PC-9 (cell line): ENCODE data around the gene TOM1L2. TPM values are rescaled to one million over a fixed set of nuclear protein-coding genes. Genes with fewer than 3 reads are reported as not detected.
"Not testable (repeated sequence)": the region's sequence is repeated elsewhere in the genome, so short reads cannot be mapped to it uniquely, and the experiment has no call there.

Experiments used
- BruUV-seq: library from RNA; stranded (reverse); fragments of 400-500 nt; replicated peaks from 2 replicates; lab custom pipeline; 2021; lab: Mats Ljungman, UMichigan
- CTCF ChIA-PET: fragments of 300-600 bp; sonication (Branson Sonifier 250); formaldehyde crosslinking; loops from one replicate; lab custom pipeline; 2022; ENCODE audit warnings: antibody characterized with exemption; lab: Charles Lee
- POLR2A ChIA-PET: fragments of 300-600 bp; sonication (Branson Sonifier 250); formaldehyde crosslinking; loops from one replicate; lab custom pipeline; 2022; ENCODE audit warnings: antibody characterized with exemption; ENCODE audit not compliant: unreplicated experiment; lab: Charles Lee
- DNase-seq, 2 experiments: peaks; one replicate each; pipeline versions ENCODE4 v3.0.0 to v3.0.0-alpha.2; 2015 to 2022; ENCODE audit warnings: mixed read lengths in 1 of 2
- H2AFZ ChIP-seq: fragments of 200-600 bp; sonication (generic); 2 replicates; pipeline ENCODE4 v1.8.1; 2017; ENCODE audit warnings: antibody characterized with exemption
- H3F3A ChIP-seq: fragments of 200-600 bp; sonication (generic); 2 replicates; pipeline ENCODE4 v1.8.1; 2017; ENCODE audit warnings: antibody characterized with exemption, mild to moderate bottlenecking, low read depth; ENCODE audit not compliant: insufficient read depth
- H3K27ac ChIP-seq: fragments of 200-600 bp; sonication (generic); 2 replicates; pipeline ENCODE4 v1.6.1; 2016; ENCODE audit warnings: mixed run types
- H3K27me3 ChIP-seq: fragments of 200-600 bp; sonication (generic); 2 replicates; pipeline ENCODE4 v1.6.1; 2016; ENCODE audit warnings: low read depth, mixed run types; ENCODE audit not compliant: insufficient read depth
- H3K36me3 ChIP-seq: fragments of 200-600 bp; sonication (generic); 2 replicates; pipeline ENCODE4 v1.6.1; 2016; ENCODE audit warnings: low read depth, mixed run types
- H3K4me1 ChIP-seq: fragments of 200-600 bp; sonication (generic); replicated peaks from 2 replicates; pipeline ENCODE4 v1.6.1; 2016; ENCODE audit warnings: mixed run types; ENCODE audit not compliant: insufficient read depth
- H3K4me2 ChIP-seq: fragments of 200-600 bp; sonication (generic); 2 replicates; pipeline ENCODE4 v1.6.1; 2017; ENCODE audit warnings: mixed run types
- H3K4me3 ChIP-seq: fragments of 200-600 bp; sonication (generic); 2 replicates; pipeline ENCODE4 v1.6.1; 2016; ENCODE audit warnings: mixed run types
- H3K79me2 ChIP-seq: fragments of 200-600 bp; sonication (generic); 2 replicates; pipeline ENCODE4 v1.6.1; 2017; ENCODE audit warnings: low read depth, mixed run types
- H3K9me2 ChIP-seq: fragments of 200-600 bp; sonication (generic); 2 replicates; pipeline ENCODE4 v1.8.1; 2017; ENCODE audit warnings: mild to moderate bottlenecking; ENCODE audit not compliant: insufficient read depth
- H3K9me3 ChIP-seq: fragments of 200-600 bp; sonication (generic); 2 replicates; pipeline ENCODE4 v1.8.1; 2016; ENCODE audit warnings: low read depth; ENCODE audit not compliant: insufficient read depth
- H4K20me1 ChIP-seq: fragments of 200-600 bp; sonication (generic); 2 replicates; pipeline ENCODE4 v1.8.1; 2017; ENCODE audit not compliant: insufficient read depth
- CTCF ChIP-seq: fragments of 200-600 bp; sonication (generic); conservative IDR thresholded peaks from 2 replicates; pipeline ENCODE4 v1.6.1; 2017; ENCODE audit warnings: mixed run types, antibody characterized with exemption, mild to moderate bottlenecking, moderate library complexity
- EZH2 ChIP-seq: fragments of 200-600 bp; sonication (generic); IDR thresholded peaks from 2 replicates; pipeline ENCODE4 v1.8.0; 2017; ENCODE audit warnings: antibody characterized with exemption, low read depth
- intact Hi-C: fragments of 100-400 bp; cut with micrococcal nuclease; formaldehyde crosslinking; loops from one replicate; pipeline ENCODE4 v1.10.0; 2022; ENCODE audit not compliant: unreplicated experiment
- total RNA-seq: library from RNA; stranded (reverse); gene quantifications from 2 replicates; pipeline ENCODE4 v1.2.3, GENCODE V29; 2021

TOM1L2 gene
- total RNA-seq, 1 experiment from 2014 or later, result 68.5 TPM

GRCh38 chr17:17940441-17940911 lies 31.7 kb downstream of the TOM1L2 start:
- H3K4me1 ChIP-seq, result peaks cover 65% of the 10 kb centered on the region
- no peaks in the 10 kb centered on the region for H3K27me3 ChIP-seq
- DNase-seq, result no peak
- H3K9me3 ChIP-seq, result no peaks in the 10 kb centered on the region
- BruUV-seq, result no TSS peak
- no peak overlapping the region for H3K27ac ChIP-seq
- intact Hi-C loops, result no loop called here
- POLR2A ChIA-PET, result interaction anchor here (0.7 kb wide), 1 partner anchor 17 kb away, joined by 5 read pairs; no protein-coding TSS in a partner anchor
- peaks cover 38% of the 10 kb centered on the region for H3K79me2 ChIP-seq
- H4K20me1 ChIP-seq, result no peaks in the 10 kb centered on the region; the same call in 1 of the 2 replicates
- H3F3A ChIP-seq, result peaks cover 26% of the 10 kb centered on the region
- H2AFZ ChIP-seq, result no peak overlapping the region
- CTCF ChIA-PET, result interaction anchor here (0.6 kb wide), 1 partner anchor 11 kb away, joined by 6 read pairs; no protein-coding TSS in a partner anchor
- H3K9me2 ChIP-seq, result no peaks in the 10 kb centered on the region
- no peaks in the 10 kb centered on the region for H3K36me3 ChIP-seq
- H3K4me3 ChIP-seq, result no peak overlapping the region
- TF ChIP-seq CTCF (no peak), EZH2 (no peak)
- H3K4me2 ChIP-seq, result no peak overlapping the region

- H3K27me3 ChIP-seq, H3K27ac ChIP-seq, intact Hi-C loops, H2AFZ ChIP-seq, H3K9me3 ChIP-seq, DNase-seq, H3K9me2 ChIP-seq, BruUV-seq, H3K4me2 ChIP-seq, H3K4me3 ChIP-seq, H3K36me3 ChIP-seq, H4K20me1 ChIP-seq: not testable (repeated sequence)
- H3F3A ChIP-seq, result peaks cover 31% of the 10 kb centered on the region
- peaks cover 70% of the 10 kb centered on the region for H3K4me1 ChIP-seq
- peaks cover 43% of the 10 kb centered on the region for H3K79me2 ChIP-seq
- POLR2A ChIA-PET, result interaction anchor here (0.7 kb wide), 1 partner anchor 18 kb away, joined by 5 read pairs; no protein-coding TSS in a partner anchor
- CTCF ChIA-PET, result interaction anchor here (0.6 kb wide), 1 partner anchor 10 kb away, joined by 6 read pairs; no protein-coding TSS in a partner anchor
These were observed 32.3 kb downstream of the TOM1L2 start for GRCh38 chr17:17939941-17940340.

- Histone ChIP-seq H3K9me3 (no peaks in the 10 kb centered on the region), H3K79me2 (peaks cover 47% of the 10 kb centered on the region), H3K27ac (no peak overlapping the region), H3K4me3 (no peak overlapping the region), H3K36me3 (no peaks in the 10 kb centered on the region), H4K20me1 (no peaks in the 10 kb centered on the region), H3K9me2 (no peaks in the 10 kb centered on the region), H3K4me1 (peaks cover 65% of the 10 kb centered on the region), H3F3A (peaks cover 30% of the 10 kb centered on the region), H2AFZ (no peak overlapping the region), H3K27me3 (no peaks in the 10 kb centered on the region), H3K4me2 (no peak overlapping the region)
- no peak for DNase-seq
- ChIA-PET POLR2A (no interaction called here), CTCF (no interaction called here)
- BruUV-seq, result no TSS peak
- intact Hi-C loops, result no loop called here
- TF ChIP-seq EZH2 (no peak), CTCF (no peak)
These were observed 33.7 kb downstream of the TOM1L2 start for GRCh38 chr17:17938388-17939107.
